NCI-H2196 treated with DMSO at 0.1 percent for 48 hours (cell line): ENCODE results near the gene HHLA2.

Experiments used
- DNase-seq: peaks from one replicate; lab custom pipeline; 2025; ENCODE audit not compliant: unreplicated experiment; lab: John Stamatoyannopoulos, UW

Gene HHLA2

GRCh38 chr3:108416111-108416869, 119.9 kb downstream of the HHLA2 start:
- DNase-seq: no peak

DNA sequence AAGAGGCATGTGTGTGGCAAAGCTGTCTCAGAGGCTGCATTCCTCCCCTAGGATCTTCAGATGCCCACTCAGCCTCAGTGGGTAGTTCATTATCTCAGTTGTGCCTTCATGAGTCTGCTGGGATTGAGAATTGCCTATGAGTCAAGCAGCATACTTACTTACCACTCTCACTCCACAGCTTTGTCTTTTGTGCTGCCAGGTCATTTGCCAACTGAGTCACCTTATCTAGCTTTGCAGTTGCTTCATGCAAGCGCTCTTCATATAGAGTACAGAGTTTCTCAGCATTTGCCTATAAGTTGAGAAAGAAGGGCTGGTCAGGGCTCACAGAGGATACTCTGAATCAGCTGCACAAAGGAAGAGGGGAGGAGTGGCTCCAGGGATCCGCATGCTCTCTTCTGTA, 124.6 kb downstream of the HHLA2 start:
- no peak for DNase-seq
